DOHH2 (cell line): ENCODE measurements around the gene OSBPL8.

ENCODE experiments used
- H3F3A ChIP-seq: fragments of 200-600 bp; sonication (generic), shearing (Covaris generic); 2 replicates; pipeline ENCODE4 v1.6.0; 2016; ENCODE audit warnings: antibody characterized with exemption, mild to moderate bottlenecking; ENCODE audit not compliant: control insufficient read depth, insufficient read depth
- H3K27ac ChIP-seq: fragments of 200-600 bp; sonication (generic); 2 replicates; pipeline ENCODE4 v1.5.1; 2014; ENCODE audit warnings: low read depth, mild to moderate bottlenecking, low read length, moderate library complexity
- H3K27me3 ChIP-seq: fragments of 200-600 bp; sonication (generic); 2 replicates; pipeline ENCODE4 v1.6.1; 2014; ENCODE audit warnings: mild to moderate bottlenecking, low read length, mixed read lengths; ENCODE audit not compliant: control insufficient read depth
- H3K36me3 ChIP-seq: fragments of 200-600 bp; sonication (generic); 2 replicates; pipeline ENCODE4 v1.6.1; 2014; ENCODE audit warnings: mild to moderate bottlenecking, low read length, moderate library complexity, mixed read lengths; ENCODE audit not compliant: control insufficient read depth
- H3K4me1 ChIP-seq: fragments of 200-600 bp; sonication (generic); 2 replicates; pipeline ENCODE4 v1.6.1; 2014; ENCODE audit warnings: mild to moderate bottlenecking, low read length, mixed read lengths; ENCODE audit not compliant: control insufficient read depth
- H3K4me2 ChIP-seq: fragments of 200-600 bp; sonication (generic); 2 replicates; pipeline ENCODE4 v1.6.0; 2014; ENCODE audit warnings: mild to moderate bottlenecking, low read length, moderate library complexity
- H3K4me3 ChIP-seq: fragments of 200-600 bp; sonication (generic); 2 replicates; pipeline ENCODE4 v1.5.1; 2014; ENCODE audit warnings: mild to moderate bottlenecking, low read length, mixed read lengths
- H3K79me2 ChIP-seq: fragments of 200-600 bp; sonication (generic); 2 replicates; pipeline ENCODE4 v1.6.1; 2014; ENCODE audit warnings: mild to moderate bottlenecking, low read length, mixed read lengths; ENCODE audit not compliant: control insufficient read depth
- H3K9me2 ChIP-seq: fragments of 200-600 bp; sonication (generic); replicated peaks from 2 replicates; pipeline ENCODE4 v1.6.1; 2014; ENCODE audit warnings: mild to moderate bottlenecking, low read length, mixed read lengths; ENCODE audit not compliant: control insufficient read depth
- H3K9me3 ChIP-seq: fragments of 200-600 bp; sonication (generic); 2 replicates; pipeline ENCODE4 v1.6.1; 2014; ENCODE audit warnings: antibody characterized with exemption, low read length, mixed read lengths; ENCODE audit not compliant: control insufficient read depth, insufficient read depth
- H4K20me1 ChIP-seq: fragments of 200-600 bp; sonication (generic); 2 replicates; pipeline ENCODE4 v1.6.0; 2014; ENCODE audit warnings: low read depth, mild to moderate bottlenecking, antibody characterized with exemption, low read length, moderate library complexity; ENCODE audit not compliant: control insufficient read depth, insufficient read depth
- CTCF ChIP-seq: fragments of 200-600 bp; sonication (generic); IDR thresholded peaks from one replicate; pipeline ENCODE4 v1.5.1; 2014; ENCODE audit warnings: antibody characterized with exemption, mild to moderate bottlenecking, low read depth, low read length; ENCODE audit not compliant: poor library complexity, severe bottlenecking
- EZH2phosphoT487 ChIP-seq: fragments of 200-600 bp; sonication (generic); IDR thresholded peaks from 2 replicates; pipeline ENCODE4 v1.6.1; 2017; ENCODE audit warnings: borderline replicate concordance, mild to moderate bottlenecking, antibody characterized with exemption, low read length, moderate library complexity, mixed read lengths

OSBPL8 gene

GRCh38 chr12:76318773-76319594 is 240.6 kb downstream of the OSBPL8 start:
- Histone ChIP-seq H3K79me2 (no peaks in the 10 kb centered on the region), H3F3A (no peaks in the 10 kb centered on the region), H3K9me3 (no peaks in the 10 kb centered on the region), H3K27me3 (no peaks in the 10 kb centered on the region), H4K20me1 (no peaks in the 10 kb centered on the region), H3K4me2 (no peak overlapping the region), H3K4me1 (no peaks in the 10 kb centered on the region), H3K27ac (no peak overlapping the region), H3K36me3 (no peaks in the 10 kb centered on the region), H3K4me3 (no peak overlapping the region), H3K9me2 (no peaks in the 10 kb centered on the region)
- TF ChIP-seq EZH2phosphoT487 (no peak), CTCF (no peak)

DNA sequence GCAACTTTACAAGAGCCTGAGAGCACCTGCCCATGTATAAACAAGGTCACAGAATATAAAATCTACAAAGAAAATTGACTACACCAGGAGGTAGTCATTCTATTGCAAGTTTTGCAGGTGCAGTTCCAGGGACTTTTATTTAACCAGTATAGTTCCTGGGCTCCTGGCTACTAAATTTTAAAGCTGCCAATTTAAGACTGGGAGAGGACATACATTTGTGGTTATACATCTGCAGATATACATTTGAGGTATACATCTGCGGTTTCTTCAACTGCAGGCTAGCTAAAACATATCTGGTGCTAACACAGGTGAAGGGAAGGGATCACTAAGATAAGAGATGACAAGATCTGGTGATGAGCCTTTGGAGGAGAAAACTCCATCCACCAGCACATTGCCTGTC is 241.6 kb downstream of the OSBPL8 start:
- Histone ChIP-seq H4K20me1 (no peaks in the 10 kb centered on the region), H3K36me3 (no peaks in the 10 kb centered on the region), H3K4me3 (no peak overlapping the region), H3K79me2 (no peaks in the 10 kb centered on the region), H3K4me1 (no peaks in the 10 kb centered on the region), H3F3A (no peaks in the 10 kb centered on the region), H3K27ac (no peak overlapping the region), H3K9me2 (no peaks in the 10 kb centered on the region), H3K4me2 (no peak overlapping the region), H3K9me3 (no peaks in the 10 kb centered on the region), H3K27me3 (no peaks in the 10 kb centered on the region)
- TF ChIP-seq CTCF (no peak), EZH2phosphoT487 (no peak)

DNA sequence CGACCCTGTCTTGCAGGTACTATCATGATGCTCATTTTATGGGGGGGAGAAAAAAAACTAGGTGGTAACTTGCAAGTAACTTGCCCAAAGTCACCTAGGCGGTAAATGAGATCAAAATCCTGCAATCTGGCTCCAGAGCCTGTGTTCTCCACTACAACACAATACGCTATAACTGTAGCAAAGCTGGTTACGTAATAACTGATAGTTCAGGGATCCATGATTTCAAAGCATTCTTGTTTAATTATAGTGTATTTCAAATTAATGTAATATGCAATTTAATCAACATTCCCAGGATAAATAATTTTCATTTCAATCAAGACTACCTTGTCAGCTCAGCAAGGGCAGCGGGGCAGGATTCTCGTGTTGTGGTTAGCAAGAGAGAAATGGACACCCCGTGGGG is 243.1 kb downstream of the OSBPL8 start:
- H3F3A ChIP-seq, result no peaks in the 10 kb centered on the region
- H3K4me2 ChIP-seq, result no peak overlapping the region
- H3K9me2 ChIP-seq, result no peaks in the 10 kb centered on the region
- H3K9me3 ChIP-seq, result no peaks in the 10 kb centered on the region
- no peaks in the 10 kb centered on the region for H3K27me3 ChIP-seq
- no peak overlapping the region for H3K4me3 ChIP-seq
- no peaks in the 10 kb centered on the region for H3K79me2 ChIP-seq
- no peak overlapping the region for H3K27ac ChIP-seq
- TF ChIP-seq EZH2phosphoT487, result no peak
- no peak for TF ChIP-seq CTCF
- no peaks in the 10 kb centered on the region for H3K36me3 ChIP-seq
- no peaks in the 10 kb centered on the region for H3K4me1 ChIP-seq
- no peaks in the 10 kb centered on the region for H4K20me1 ChIP-seq
